Astrocyte of the hippocampus (primary cell): ENCODE data around the gene MYOZ3.

Source experiments
- DNase-seq: peaks from one replicate; pipeline ENCODE4 v3.0.0; 2011; ENCODE audit warnings: low read depth, low spot score

Gene MYOZ3

DNA sequence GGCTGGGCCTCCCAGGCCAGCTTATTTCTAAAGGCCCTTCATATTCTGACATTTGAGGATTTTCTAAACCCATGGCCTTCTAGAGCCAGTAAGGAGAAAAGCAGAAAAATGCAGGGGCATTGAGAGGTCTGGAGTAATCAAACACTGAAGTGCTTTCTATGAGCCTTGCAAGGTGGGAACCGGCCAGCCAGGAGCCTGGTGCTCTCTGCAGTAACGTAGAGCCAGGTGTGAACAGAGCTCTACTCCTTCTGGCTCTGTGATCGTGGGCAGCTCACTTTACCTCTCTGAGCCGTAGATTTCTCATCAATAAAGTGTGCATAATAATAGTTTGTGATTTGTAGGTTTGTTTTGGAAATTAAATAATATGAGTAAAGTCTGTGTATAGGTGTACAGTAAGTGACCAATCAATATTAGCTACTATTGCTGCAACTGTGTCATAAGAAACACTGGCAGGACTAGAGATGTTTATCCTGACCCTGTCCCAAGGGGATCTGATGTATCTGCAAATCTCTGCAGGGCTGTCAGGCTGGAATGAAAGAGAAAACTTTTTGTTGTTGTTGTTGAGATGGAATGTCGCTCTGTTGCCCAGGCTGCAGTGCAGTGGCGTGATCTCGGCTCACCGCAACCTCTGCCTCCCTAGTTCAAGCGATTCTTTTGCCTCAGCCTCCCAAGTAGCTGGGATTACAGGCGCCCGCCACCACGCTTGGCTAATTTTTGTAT lies 17.9 kb upstream of the MYOZ3 start:
- DNase-seq, result no peak

DNA sequence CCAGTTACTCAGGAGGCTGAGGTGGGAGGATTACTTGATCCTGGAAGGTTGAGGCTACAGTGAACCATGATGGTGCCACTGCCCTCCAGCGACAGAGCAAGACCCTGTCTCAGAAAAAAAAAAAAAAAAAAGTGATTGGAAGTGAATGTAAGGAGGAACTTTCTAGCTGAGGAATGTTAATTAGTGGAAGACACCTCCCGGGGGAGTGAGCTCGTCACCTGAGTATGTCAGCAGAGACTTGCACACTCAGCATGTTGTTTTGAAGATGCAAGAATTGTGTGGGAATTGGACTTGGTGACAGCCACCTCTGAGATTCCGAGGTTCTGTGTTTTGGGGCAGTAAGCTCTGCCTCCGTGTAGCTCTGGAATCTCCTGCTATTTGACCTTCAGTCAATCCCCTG lies 17.0 kb upstream of the MYOZ3 start:
- peak; percentile 50 for DNase-seq

DNA sequence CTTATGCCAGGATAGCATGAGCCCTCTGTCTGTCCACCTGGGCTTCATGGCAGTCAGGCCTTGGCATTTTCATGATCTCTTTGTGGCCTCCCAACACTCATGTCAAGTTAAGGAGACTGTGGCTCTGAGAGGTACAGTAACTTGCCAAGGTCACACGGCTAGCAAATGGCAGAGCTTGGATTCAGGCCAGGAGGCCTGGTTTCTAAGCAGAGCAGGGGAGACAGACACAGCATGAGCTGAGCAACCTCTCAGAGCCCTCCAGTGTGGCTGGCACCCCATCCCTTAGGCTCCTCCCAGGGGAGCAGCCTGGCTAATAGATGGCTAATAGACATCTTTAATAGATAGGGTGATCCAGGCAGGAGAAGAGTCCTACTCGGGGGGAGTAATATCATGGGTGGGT lies 16.5 kb upstream of the MYOZ3 start:
- peak; percentile 67 for DNase-seq

DNA sequence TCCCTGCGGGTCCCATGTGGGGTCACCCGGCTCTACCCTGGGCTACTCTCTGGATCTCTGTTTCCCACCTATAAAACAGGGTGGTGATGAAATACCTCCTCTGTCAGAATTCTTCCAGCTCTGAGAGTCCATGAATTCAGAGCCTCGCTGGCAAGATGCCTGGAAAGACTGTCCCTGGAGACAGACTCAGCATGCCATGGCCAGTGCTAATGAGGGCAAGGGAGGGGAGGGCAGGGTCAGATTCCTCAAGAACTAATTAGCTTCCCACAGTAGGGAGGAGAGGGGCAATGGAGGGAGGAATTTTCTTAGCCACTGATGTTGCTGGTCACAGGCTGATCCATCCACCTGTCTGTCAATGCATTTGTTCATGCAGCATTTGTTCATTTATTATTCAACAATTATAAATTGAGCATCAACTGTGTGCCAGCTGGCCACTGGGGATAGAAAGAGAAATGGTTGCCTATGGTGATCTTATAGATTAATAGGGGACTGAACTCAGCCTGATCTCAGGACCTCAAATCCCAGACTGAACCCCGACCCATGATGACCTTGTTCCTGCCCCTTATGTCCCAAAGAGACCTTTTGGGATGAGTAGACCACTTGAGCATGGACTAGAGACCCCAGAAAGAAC lies 15.9 kb upstream of the MYOZ3 start:
- DNase-seq, result peak; percentile 94

DNA sequence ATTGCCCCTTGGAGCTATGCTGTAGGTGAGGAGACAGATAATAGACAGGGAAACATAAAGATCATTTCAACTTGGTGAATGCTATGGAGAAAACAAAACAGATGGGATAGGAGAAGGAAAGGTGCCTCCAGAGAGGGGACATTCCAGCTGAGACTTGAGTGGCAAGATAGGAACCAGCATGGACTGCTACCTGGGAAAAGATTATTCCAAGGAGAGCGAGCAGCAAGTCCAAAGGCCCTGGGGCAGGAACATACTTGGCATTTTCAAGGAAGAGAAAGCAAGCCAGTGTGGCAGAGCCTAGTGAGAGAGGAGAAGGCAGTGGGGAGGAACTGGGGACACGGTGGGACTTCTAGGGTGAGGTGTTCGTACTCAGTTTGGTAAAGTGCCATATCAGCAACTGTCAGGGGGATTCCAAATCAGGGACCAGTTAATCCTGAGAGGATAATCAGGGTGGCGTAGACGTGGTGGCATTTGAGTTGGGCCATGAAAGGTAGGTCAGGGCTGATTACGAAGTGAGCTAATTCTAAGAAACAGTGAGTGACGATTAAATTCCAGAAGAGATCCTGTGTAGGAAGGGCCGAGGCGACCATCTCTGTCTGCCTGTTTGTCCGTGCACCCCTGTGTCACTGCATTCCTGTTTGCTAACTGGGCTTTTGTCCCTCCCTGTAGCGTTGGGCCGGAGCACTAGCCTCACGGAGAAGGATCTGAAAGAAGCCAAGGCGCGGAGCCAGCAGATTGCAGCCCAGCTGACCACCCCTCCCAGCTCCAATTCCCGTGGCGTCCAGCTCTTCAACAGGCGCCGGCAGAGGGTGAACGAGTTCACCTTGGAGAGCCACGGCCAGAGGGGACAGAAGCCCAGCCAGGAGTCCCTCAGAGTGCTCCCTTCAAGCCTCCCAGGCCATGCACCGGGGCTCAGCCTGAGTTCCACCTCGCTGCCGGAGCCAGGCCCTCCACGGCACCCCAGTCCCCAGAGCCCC lies 13.5 kb upstream of the MYOZ3 start:
- peak; percentile 70 for DNase-seq

DNA sequence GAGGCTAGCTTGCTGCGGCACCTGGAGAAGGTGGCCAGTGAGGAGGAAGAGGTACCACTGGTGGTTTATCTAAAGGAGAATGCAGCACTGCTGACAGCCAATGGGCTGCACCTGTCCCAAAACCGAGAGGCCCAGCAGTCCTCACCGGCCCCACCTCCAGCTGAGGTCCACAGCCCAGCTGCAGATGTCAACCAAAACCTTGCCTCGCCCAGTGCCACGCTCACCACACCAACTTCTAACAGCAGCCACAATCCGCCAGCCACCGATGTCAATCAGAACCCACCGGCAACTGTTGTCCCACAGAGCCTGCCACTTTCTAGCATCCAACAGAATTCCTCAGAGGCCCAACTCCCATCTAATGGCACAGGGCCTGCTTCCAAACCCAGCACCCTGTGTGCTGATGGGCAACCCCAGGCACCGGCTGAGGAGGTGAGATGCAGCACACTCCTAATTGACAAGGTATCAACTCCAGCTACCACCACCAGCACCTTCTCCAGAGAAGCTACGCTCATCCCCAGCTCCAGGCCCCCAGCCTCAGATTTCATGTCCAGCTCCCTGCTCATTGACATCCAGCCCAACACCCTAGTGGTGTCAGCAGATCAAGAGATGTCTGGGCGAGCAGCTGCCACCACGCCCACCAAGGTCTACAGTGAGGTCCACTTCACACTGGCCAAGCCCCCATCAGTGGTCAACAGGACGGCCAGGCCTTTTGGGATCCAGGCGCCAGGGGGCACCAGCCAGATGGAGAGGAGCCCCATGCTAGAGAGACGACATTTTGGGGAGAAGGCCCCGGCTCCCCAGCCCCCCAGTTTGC lies 12.6 kb upstream of the MYOZ3 start:
- no peak for DNase-seq

DNA sequence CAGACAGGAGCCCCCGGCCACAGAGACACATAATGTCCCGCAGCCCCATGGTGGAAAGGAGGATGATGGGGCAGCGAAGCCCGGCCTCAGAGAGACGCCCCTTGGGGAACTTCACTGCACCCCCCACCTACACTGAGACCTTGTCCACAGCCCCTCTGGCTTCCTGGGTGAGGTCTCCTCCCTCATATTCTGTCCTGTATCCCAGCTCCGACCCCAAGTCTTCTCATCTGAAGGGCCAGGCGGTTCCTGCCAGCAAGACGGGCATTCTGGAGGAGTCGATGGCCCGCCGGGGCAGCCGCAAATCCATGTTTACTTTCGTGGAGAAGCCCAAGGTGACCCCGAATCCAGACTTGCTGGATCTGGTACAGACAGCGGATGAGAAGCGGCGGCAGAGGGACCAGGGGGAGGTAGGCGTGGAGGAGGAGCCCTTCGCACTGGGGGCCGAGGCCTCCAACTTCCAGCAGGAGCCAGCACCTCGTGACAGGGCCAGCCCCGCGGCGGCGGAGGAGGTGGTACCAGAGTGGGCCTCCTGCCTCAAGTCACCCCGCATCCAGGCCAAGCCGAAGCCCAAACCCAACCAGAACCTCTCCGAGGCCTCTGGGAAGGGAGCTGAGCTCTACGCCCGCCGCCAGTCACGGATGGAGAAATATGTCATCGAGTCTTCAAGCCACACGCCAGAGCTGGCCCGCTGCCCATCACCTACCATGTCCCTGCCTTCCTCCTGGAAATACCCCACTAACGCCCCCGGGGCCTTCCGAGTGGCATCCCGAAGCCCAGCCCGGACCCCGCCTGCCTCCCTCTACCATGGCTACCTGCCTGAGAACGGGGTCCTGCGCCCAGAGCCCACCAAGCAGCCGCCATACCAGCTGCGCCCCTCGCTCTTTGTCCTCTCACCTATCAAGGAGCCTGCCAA lies 11.7 kb upstream of the MYOZ3 start:
- DNase-seq, result no peak

DNA sequence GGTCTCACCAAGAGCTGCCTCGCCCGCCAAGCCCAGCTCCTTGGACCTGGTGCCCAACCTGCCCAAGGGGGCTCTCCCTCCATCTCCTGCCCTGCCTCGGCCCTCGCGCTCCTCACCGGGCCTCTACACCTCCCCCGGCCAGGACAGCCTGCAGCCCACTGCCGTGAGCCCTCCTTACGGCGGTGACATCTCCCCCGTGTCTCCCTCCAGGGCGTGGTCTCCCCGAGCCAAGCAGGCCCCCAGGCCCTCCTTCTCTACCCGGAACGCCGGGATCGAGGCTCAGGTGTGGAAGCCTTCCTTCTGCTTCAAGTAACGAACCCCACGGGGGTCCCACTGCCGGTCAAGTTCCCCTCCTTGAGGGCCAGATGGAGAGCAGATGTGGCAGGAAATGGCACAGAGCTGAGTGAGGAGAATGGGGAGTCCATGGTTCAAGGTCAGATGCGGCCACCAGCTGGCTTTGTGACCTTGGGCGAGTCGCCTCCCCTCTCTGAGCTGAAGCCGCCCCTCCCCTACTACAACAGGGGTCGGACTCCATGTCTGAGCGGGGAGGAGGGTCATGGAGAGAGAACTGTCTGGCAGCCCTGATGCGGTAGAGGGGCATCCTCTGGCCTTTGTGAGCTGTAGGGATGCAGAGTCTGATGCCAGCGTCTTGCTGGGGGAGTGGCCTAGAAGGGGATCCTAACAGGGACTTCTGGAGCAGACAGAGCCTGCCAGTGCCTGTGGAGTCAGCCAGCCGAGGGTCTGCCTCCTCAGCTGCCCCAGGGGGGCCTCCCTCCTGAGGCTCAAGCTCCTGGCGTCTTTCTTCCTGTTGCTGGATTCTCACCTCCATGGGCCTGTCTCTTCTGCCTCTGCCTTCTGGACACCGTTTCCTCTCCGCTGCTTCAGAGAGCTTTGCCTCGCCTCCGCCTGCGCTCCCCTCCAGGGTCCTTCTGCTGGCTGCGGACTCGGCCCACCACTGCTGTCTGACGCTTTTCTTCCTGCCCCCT lies 10.7 kb upstream of the MYOZ3 start:
- DNase-seq, result no peak

DNA sequence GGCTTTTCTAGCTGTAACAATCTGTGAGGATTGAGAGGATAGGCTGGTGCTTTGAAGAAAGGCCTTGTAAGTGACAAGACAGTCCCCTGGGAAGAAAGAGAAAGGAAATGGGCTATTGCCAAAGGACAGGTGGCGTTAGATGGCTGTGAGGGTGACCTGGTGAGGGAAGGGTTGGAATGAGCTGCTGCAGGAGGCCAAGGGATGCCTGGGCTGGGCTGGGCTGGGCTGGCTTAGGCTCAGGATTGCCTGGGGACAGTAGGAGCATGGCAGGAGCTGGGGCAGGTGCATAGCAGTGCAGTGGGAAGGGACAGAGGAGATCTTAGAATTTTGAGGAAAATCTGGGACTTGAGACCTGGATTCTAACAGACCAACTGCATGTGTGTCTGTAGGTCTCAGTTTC lies 9.7 kb upstream of the MYOZ3 start:
- no peak for DNase-seq

DNA sequence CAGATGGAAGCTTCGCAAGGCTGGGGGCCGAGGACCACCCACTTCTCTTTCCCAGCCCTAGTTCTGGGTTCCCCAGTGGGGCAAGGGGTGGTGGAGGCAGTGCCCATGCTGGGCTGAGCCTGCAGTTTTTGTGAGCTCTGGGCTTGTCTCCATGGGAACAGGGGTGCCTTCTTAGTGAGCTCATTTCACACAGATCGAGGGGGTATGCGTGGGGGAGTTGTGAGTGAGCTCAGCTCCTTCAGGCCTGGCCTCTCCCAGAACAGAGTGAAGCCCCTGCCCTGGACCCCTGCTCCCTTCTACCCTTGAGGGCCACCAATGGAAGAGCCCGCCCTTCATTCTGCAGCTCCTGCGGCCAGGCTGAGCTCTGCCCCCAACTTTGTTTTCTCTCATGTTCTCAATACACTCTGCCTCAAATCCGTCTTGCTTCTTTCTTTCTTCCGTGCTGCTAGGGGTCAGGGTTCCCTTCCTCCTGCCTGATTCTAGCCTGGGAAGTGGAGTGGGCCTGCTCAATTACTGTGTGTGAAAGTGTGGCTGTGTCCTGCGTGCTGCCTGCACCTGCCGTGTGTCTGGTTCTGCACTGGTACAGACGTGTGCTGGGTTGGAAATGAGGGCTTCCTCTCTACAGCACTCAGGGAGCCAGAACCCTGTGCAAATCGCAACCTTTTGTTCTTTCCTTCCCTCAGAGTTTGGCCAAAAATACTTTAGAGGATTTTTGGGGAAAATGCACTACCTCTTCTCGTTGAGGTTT lies 9.0 kb upstream of the MYOZ3 start:
- DNase-seq, result no peak

DNA sequence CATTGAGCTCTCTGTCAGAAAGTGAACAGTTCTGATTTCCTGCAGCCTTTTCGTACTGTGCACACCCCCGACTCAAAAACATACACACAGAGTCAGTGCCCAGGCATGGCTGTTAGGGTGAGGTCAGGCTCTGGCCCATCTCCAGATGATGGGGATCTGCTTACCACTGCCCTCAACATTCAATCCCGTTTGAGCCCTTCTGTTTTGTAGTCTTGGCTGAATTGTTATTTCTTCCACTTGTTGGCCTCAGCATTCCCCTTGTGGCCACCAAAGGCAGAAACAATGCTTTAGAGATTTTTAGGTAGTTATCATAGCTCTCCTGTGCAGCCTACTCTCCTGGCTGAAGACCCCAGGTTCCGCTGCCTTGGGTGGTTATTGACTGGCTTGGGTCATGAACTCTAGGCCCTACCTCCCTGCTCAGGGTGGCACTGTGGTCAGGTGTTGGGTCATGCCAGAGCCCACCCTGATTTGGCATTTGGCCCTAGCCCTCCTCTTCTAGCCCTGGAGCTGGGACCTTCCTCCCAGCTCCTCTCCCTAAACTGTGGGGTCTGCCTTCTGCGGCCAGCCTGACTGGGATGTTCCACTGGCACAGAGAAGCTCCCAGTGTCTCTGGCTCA lies 7.8 kb upstream of the MYOZ3 start:
- peak; percentile 81 for DNase-seq

DNA sequence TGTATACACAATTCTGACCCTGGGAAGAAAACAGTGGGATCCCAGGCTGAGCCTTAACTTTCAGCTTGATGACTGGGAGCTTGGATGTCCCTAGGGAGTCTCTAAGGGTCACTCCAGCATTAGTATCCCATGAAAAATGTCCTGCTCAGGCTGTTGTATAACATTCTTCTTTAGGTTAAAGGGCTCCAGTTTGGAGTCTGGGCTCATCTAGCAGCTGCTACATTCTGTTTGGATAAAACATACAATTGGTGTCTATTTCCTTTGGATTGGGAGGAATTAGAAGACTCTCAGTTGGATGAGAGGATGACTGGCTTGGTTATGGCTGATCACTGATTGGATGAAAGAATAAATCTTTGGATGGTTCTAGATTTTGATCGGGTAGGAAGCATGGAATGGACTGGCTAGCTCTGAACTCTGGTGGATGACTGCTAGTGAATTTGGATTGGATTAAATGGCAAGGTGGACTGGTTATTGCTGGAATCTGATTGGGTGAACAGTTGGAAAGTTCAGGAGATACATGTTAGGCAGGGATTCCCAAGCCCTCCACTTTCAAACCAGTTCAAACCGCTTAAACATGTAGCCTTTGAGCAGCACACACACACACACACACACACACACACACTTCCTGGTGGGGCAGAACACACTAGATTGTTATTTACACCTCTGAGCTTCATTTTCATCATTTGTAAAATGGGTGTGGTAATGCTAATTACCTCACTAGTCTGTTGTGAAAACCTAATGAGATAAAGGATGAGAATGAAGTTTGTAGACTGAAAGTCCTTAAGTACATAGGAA lies 7.1 kb upstream of the MYOZ3 start:
- DNase-seq, result no peak

DNA sequence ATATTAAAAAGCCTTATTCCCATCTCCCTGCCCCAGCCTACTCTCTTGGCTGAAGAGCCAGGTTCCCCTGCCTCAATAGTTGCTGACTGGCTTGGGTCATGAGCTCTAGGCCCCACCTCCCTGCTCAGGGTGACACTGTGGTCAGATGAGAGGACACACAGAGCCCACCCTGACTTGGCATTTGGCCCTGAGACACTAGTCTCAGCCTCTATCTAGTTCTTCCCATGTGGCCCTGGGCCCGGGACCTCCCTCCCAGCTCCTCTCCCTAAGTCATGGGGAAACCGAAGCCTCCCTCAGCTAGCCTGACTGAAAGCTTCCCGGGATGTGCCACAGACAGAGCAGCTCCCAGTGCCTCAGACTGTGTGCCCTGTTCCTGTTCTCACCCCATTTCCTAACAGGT lies 5.8 kb upstream of the MYOZ3 start:
- DNase-seq, result no peak

DNA sequence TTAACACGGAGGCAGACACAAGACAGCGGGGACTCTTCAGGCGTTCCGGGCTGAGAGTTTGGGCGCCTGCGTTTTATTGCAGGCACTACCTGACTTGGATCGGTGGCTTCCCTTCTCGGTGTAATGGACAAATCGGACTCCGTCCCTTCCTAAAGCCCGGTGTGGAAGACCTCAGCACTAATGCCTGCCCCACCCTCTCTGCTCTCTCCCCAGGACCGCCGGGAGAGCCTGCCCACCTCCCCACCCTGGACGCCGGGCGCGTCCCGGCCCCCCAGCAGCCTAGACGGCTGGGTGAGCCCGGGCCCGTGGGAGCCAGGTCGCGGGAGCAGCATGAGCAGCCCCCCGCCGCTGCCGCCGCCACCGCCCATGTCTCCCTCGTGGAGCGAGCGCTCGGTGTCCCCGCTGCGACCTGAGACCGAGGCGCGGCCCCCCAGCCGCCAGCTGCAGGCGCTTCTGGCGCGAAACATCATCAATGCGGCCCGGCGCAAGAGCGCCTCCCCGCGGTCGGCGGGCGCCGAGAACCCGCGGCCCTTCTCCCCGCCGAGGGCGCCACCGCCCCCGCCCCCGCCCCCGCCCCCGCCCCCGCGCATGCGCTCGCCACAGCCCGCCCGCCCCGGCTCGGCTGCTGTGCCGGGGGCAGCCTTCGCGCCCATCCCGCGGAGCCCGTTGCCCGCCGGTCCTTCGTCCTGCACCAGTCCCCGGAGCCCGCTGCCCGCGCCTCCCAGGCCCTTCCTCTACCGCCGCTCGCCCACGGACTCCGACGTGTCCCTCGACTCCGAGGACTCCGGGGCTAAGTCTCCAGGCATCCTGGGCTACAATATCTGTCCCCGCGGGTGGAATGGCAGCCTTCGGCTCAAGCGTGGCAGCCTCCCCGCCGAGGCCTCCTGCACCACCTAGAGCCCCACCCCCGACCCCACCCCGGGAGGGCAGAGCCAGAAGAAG lies 4.6 kb upstream of the MYOZ3 start:
- peak; percentile 90 for DNase-seq

DNA sequence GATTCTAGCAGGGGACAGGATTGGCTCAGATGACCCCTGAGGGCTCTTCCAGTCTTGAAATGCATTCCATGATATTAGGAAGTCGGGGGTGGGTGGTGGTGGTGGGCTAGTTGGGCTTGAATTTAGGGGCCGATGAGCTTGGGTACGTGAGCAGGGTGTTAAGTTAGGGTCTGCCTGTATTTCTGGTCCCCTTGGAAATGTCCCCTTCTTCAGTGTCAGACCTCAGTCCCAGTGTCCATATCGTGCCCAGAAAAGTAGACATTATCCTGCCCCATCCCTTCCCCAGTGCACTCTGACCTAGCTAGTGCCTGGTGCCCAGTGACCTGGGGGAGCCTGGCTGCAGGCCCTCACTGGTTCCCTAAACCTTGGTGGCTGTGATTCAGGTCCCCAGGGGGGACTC lies 2.9 kb upstream of the MYOZ3 start:
- DNase-seq, result no peak

DNA sequence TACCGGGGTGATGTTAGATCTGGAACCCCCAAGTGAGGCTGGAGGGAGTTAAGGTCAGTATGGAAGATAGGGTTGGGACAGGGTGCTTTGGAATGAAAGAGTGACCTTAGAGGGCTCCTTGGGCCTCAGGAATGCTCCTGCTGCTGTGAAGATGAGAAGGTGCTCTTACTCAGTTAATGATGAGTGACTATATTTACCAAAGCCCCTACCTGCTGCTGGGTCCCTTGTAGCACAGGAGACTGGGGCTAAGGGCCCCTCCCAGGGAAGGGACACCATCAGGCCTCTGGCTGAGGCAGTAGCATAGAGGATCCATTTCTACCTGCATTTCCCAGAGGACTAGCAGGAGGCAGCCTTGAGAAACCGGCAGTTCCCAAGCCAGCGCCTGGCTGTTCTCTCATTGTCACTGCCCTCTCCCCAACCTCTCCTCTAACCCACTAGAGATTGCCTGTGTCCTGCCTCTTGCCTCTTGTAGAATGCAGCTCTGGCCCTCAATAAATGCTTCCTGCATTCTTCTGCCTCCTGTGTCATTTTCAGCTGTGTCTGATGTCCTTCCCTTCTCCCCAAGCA lies 2.3 kb upstream of the MYOZ3 start:
- DNase-seq, result peak; percentile 34
